ENCODE results near the gene DLG2. TPM values are rescaled to one million over a fixed set of nuclear protein-coding genes. Genes with fewer than 3 reads are reported as not detected.

DLG2 gene
- total and polyA plus RNA-seq, 2 of the 8 experiments (the other 6 are each of a cell fraction or from before 2014, with no cell fraction given) = 1.7 to 14.3 TPM

GRCh38 chr11:84218318-84218717, 1408.8 kb downstream of the DLG2 start (continued):
- TF ChIP-seq CHD7 (IDR thresholded peaks at IDR 0.05; ENCODE audit: insufficient replicate concordance, low read length) (no peak), TCF12 (IDR thresholded peaks at IDR 0.05; ENCODE audit: low read depth, low read length) (no peak), TEAD4 (IDR thresholded peaks at IDR 0.05; ENCODE audit: low read depth, low read length) (no peak)
